ENCODE measurements around the gene SLC44A1.

SLC44A1 gene

DNA sequence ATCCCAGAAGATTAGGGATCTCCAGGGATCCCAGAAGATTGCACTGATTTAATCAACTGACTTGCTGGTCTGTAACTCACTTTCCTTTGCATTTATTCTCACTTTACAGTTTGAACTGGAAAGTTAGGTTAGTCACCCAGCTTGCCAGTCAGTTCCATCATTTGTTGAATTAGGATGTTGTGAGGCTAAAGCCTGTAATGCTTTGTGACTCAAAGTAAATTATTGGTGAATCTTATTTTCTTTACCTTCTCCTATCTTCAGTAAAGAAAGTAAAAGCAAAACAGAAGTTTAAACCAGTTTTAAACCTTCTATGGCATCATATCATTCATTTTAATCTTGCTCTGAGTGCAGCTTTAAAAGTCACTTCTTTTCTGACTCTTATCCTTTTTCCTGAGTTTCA lies 85.8 kb downstream of the SLC44A1 start:
- no peak for DNase-seq (ENCODE audit: low read depth)
- TF ChIP-seq POLR2A (IDR thresholded peaks at IDR 0.05; ENCODE audit: extremely low read depth, insufficient read length): no peak
- TF ChIP-seq MYC (IDR thresholded peaks at IDR 0.05; ENCODE audit: low read depth, low read length): no peak
- TF ChIP-seq, protein P1, sequence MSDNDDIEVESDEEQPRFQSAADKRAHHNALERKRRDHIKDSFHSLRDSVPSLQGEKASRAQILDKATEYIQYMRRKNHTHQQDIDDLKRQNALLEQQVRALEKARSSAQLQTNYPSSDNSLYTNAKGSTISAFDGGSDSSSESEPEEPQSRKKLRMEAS (IDR thresholded peaks at IDR 0.05; ENCODE audit: low read depth, low read length): no peak
- no peak for TF ChIP-seq CTCF (IDR thresholded peaks at IDR 0.05; ENCODE audit: low read depth, low read length)
- H3K4me3 ChIP-seq (ENCODE audit: low read depth, low read length): no peak overlapping the region

DNA sequence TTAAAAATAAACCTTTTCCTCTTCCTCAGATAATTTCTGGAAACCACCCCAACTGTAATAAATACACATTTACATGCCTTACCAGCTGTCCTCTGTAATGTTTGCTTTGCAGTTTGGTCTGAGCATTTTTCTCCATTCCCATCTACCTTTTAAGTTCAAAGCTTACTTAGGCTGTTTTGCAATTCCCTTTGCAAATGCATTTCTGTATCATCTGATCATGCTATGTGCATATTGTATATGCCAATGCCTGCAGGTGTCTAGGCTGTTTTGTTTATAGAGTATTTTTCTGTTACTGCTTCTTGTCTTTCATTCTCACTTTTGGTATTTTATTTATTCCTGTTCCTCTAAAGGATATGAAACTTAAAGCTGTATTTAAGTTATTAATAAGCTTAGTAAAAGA lies 86.3 kb downstream of the SLC44A1 start:
- no peak for DNase-seq (ENCODE audit: low read depth)
- TF ChIP-seq CTCF (IDR thresholded peaks at IDR 0.05; ENCODE audit: low read depth, low read length): no peak
- no peak for TF ChIP-seq MYC (IDR thresholded peaks at IDR 0.05; ENCODE audit: low read depth, low read length)

DNA sequence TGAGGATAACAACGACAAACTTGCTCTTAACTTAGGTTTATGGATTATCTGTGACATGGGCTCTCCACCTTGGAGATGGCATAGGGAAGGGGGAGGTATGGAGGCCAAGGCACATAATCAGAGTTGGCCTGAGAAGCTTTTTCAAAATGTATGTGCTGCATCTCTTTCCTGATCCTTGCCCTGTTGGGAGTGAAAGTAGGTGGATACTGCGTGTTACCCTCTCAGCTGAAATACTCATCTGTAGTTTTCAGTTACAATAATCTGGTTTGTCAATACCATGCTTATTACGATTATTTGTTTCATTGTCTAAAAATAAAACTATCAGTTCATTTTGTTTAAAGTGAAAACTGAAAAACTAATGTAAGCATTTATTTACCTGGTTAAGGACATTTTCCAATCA lies 86.7 kb downstream of the SLC44A1 start:
- no peak for DNase-seq (ENCODE audit: low read depth)
- no peak for TF ChIP-seq MYC (IDR thresholded peaks at IDR 0.05; ENCODE audit: low read depth, low read length)
- no peak for TF ChIP-seq POLR2A (IDR thresholded peaks at IDR 0.05; ENCODE audit: extremely low read depth, insufficient read length)
- no peak overlapping the region for H3K4me3 ChIP-seq (ENCODE audit: low read depth, low read length)

More for the DNA sequence above, 86.3 kb downstream of the SLC44A1 start:
- no peak overlapping the region for H3K4me3 ChIP-seq (ENCODE audit: low read depth, low read length)

GRCh38 chr9:105331755-105332154 lies 87.3 kb downstream of the SLC44A1 start:
- no peak for DNase-seq (ENCODE audit: low read depth)
- H3K4me3 ChIP-seq (ENCODE audit: low read depth, low read length): no peak overlapping the region
- TF ChIP-seq MYC (IDR thresholded peaks at IDR 0.05; ENCODE audit: low read depth, low read length) (no peak), POLR2A (IDR thresholded peaks at IDR 0.05; ENCODE audit: extremely low read depth, insufficient read length) (no peak), CTCF (IDR thresholded peaks at IDR 0.05; ENCODE audit: low read depth, low read length) (no peak)
- TF ChIP-seq, protein P1 (IDR thresholded peaks at IDR 0.05; ENCODE audit: low read depth, low read length): no peak

- no peak for DNase-seq (ENCODE audit: low read depth)
- no peak overlapping the region for H3K4me3 ChIP-seq (ENCODE audit: low read depth, low read length)
- TF ChIP-seq CTCF (IDR thresholded peaks at IDR 0.05; ENCODE audit: low read depth, low read length) (no peak), POLR2A (IDR thresholded peaks at IDR 0.05; ENCODE audit: extremely low read depth, insufficient read length) (no peak), MYC (IDR thresholded peaks at IDR 0.05; ENCODE audit: low read depth, low read length) (no peak)
- TF ChIP-seq, protein P1 (IDR thresholded peaks at IDR 0.05; ENCODE audit: low read depth, low read length): no peak
Measured at GRCh38 chr9:105332471-105332870, 88.0 kb downstream of the SLC44A1 start.

GRCh38 chr9:105333076-105333475 lies 88.6 kb downstream of the SLC44A1 start:
- H3K4me3 ChIP-seq (ENCODE audit: low read depth, low read length): no peak overlapping the region
- no peak for DNase-seq (ENCODE audit: low read depth)
- TF ChIP-seq POLR2A (IDR thresholded peaks at IDR 0.05; ENCODE audit: extremely low read depth, insufficient read length) (no peak), CTCF (IDR thresholded peaks at IDR 0.05; ENCODE audit: low read depth, low read length) (no peak), MYC (IDR thresholded peaks at IDR 0.05; ENCODE audit: low read depth, low read length) (no peak)
- TF ChIP-seq, protein P1 (IDR thresholded peaks at IDR 0.05; ENCODE audit: low read depth, low read length): no peak

Measured in NB4 (cell line).